CD14-positive monocyte (primary cell): ENCODE measurements around the gene KNG1. TPM values are rescaled to one million over a fixed set of nuclear protein-coding genes. Genes with fewer than 3 reads are reported as not detected.
"Not testable (repeated sequence)": the region's sequence is repeated elsewhere in the genome, so short reads cannot be mapped to it uniquely, and the experiment has no call there.

Experiments used
- DNase-seq, 3 donors: peaks; one replicate each; pipeline ENCODE4 v3.0.0-alpha.2; 2011 to 2022
- H2AFZ ChIP-seq: 2 replicates; pipeline ENCODE4 v1.6.0; 2012; ENCODE audit warnings: mild to moderate bottlenecking, low read depth, low read length, inconsistent platforms; ENCODE audit not compliant: insufficient read depth, poor library complexity, severe bottlenecking
- H3K27ac ChIP-seq, 2 donors: 1 replicate in 1 of 2; 2 replicates in 1 of 2; pipeline ENCODE4 v1.5.1; 2012 to 2013; ENCODE audit warnings: low read length in 2 of 2, control low read depth in 1 of 2, inconsistent platforms in 1 of 2, low read depth in 1 of 2, mild to moderate bottlenecking in 1 of 2
- H3K27me3 ChIP-seq, 2 donors: one replicate each; pipeline versions ENCODE4 v1.6.0 to v1.6.1; 2011 to 2013; ENCODE audit warnings: low read length in 2 of 2; ENCODE audit not compliant: control insufficient read depth in 2 of 2, insufficient read depth in 2 of 2
- H3K36me3 ChIP-seq, 2 donors: replicated peaks in 1 of 2; 1 replicate in 1 of 2; 2 replicates in 1 of 2; pipeline versions ENCODE4 v1.5.1 to v1.6.1; 2012 to 2013; ENCODE audit warnings: low read length in 2 of 2, control low read depth in 1 of 2, inconsistent platforms in 1 of 2, mild to moderate bottlenecking in 1 of 2; ENCODE audit not compliant: insufficient read depth in 2 of 2, control insufficient read depth in 1 of 2
- H3K4me1 ChIP-seq, 2 donors: 1 replicate in 1 of 2; 2 replicates in 1 of 2; pipeline versions ENCODE4 v1.5.1 to v1.6.1; 2012 to 2013; ENCODE audit warnings: low read length in 2 of 2, control low read depth in 1 of 2, inconsistent platforms in 1 of 2, mild to moderate bottlenecking in 1 of 2, moderate library complexity in 1 of 2; ENCODE audit not compliant: insufficient read depth in 2 of 2, control insufficient read depth in 1 of 2
- H3K4me2 ChIP-seq: replicated peaks from 2 replicates; pipeline ENCODE3; 2012; ENCODE audit warnings: low read length, moderate library complexity, mild to moderate bottlenecking; ENCODE audit not compliant: poor library complexity, severe bottlenecking; ENCODE audit errors: extremely low read depth
- H3K4me3 ChIP-seq, 3 experiments: fragments of 200-600 bp in 1 of 3; sonication (generic) in 1 of 3; replicated peaks in 1 of 3; 1 replicate in 2 of 3; 2 replicates in 1 of 3; pipeline ENCODE4 v1.5.1; 2011 to 2013; ENCODE audit warnings: low read length in 3 of 3, mild to moderate bottlenecking in 3 of 3, control low read depth in 2 of 3, low read depth in 2 of 3, inconsistent platforms in 1 of 3, moderate library complexity in 1 of 3
- H3K79me2 ChIP-seq: 2 replicates; pipeline ENCODE4 v1.6.0; 2012; ENCODE audit warnings: mild to moderate bottlenecking, control low read depth, inconsistent platforms, low read length, moderate library complexity; ENCODE audit not compliant: insufficient read depth
- H3K9ac ChIP-seq: 2 replicates; pipeline ENCODE4 v1.6.0; 2017; ENCODE audit warnings: low read length, mild to moderate bottlenecking; ENCODE audit not compliant: insufficient read depth, poor library complexity, severe bottlenecking
- H3K9me3 ChIP-seq, 2 donors: replicated peaks in 1 of 2; 1 replicate in 1 of 2; 2 replicates in 1 of 2; pipeline versions ENCODE4 v1.5.1 to v1.6.1; 2012 to 2013; ENCODE audit warnings: low read length in 2 of 2, control low read depth in 1 of 2; ENCODE audit not compliant: control insufficient read depth in 1 of 2, insufficient read depth in 1 of 2
- H4K20me1 ChIP-seq: 2 replicates; pipeline ENCODE4 v1.6.0; 2012; ENCODE audit warnings: mild to moderate bottlenecking, low read length, control low read depth, moderate library complexity; ENCODE audit not compliant: insufficient read depth
- H3K27ac Mint-ChIP-seq, 7 donors: one replicate each; pipeline ENCODE4 v1.8.0; 2020; ENCODE audit warnings: mild to moderate bottlenecking in 7 of 7, mixed read lengths in 7 of 7, moderate library complexity in 6 of 7, inconsistent platforms in 2 of 7
- H3K27me3 Mint-ChIP-seq, 3 donors: one replicate each; pipeline ENCODE4 v1.8.0; 2021 to 2022; ENCODE audit warnings: low read depth in 3 of 3, mild to moderate bottlenecking in 3 of 3, mixed read lengths in 3 of 3, moderate library complexity in 3 of 3, inconsistent platforms in 1 of 3
- H3K36me3 Mint-ChIP-seq, 2 donors: one replicate each; pipeline ENCODE4 v1.8.0; 2020; ENCODE audit warnings: mixed read lengths in 2 of 2, inconsistent platforms in 1 of 2, mild to moderate bottlenecking in 1 of 2
- H3K4me1 Mint-ChIP-seq: one replicate; pipeline ENCODE4 v1.8.0; 2020; ENCODE audit warnings: mild to moderate bottlenecking, mixed read lengths
- H3K4me3 Mint-ChIP-seq, 2 donors: one replicate each; pipeline ENCODE4 v1.8.0; 2020; ENCODE audit warnings: mild to moderate bottlenecking in 2 of 2, mixed read lengths in 2 of 2, moderate library complexity in 1 of 2
- H3K9me3 Mint-ChIP-seq, 7 donors: one replicate each; pipeline ENCODE4 v1.8.0; 2020 to 2022; ENCODE audit warnings: mixed read lengths in 7 of 7, mild to moderate bottlenecking in 6 of 7, moderate library complexity in 6 of 7, inconsistent platforms in 2 of 7
- CTCF ChIP-seq: fragments of 200-600 bp; IDR thresholded peaks from one replicate; pipeline ENCODE4 v1.8.0; 2022; ENCODE audit warnings: antibody characterized with exemption, mild to moderate bottlenecking
- WGBS: methylation state at CpG from one replicate; pipeline ENCODE4 v1.1.5; 2013; ENCODE audit warnings: missing lambda C conversion rate; ENCODE audit not compliant: insufficient coverage; 5-methylcytosine and 5-hydroxymethylcytosine counted together
- intact Hi-C, 2 donors: fragments of 100-400 bp; cut with micrococcal nuclease; formaldehyde crosslinking; loops; one replicate each; pipeline versions ENCODE4 v1.15.0 to v1.15.1; 2023
- polyA plus RNA-seq, 3 donors: library from polyadenylated mRNA; depleted of rRNA in 1 of 3; unstranded in 2 of 3; stranded (reverse) in 1 of 3; fragments of 300-500 nt in 2 of 3; fragments of >200 nt in 1 of 3; fragmentation: Illumina TruSeq in 2 of 3; gene quantifications; 1 replicate in 2 of 3; 2 replicates in 1 of 3; pipeline ENCODE4 v1.2.3, GENCODE V29; 2012 to 2021

KNG1 gene
- polyA plus RNA-seq, 3 donors = not detected

DNA sequence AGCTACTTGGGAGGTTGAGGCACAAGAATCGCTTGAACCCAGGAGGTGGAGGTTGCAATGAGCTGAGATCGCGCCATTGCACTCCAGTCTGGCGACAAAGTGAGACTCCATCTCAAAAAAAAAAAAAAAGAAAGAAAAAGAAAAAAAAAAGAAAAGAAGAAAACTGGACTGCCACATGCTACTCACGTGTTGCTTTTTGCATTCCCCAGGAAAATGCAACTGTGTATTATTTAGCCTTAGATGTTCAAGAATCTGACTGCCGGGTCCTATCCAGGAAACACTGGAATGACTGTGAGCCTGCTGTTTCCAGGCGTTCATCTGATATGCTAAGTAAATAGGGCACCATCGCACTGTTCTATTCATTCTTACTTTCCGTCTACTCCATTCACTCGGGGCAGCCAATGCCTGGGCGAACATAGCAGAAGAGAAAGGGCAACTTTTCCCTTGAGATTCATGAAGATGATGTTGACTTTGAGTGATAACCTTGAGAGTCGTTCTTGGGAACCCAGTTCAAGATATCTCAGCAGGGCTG, 30.0 kb upstream of the KNG1 start:
- Histone ChIP-seq H3K9me3 (peaks cover 6 to 13% of the 10 kb centered on the region in 2 donors), H4K20me1 (no peaks in the 10 kb centered on the region), H3K4me2 (no peak overlapping the region), H3K9ac (no peak overlapping the region), H3K27ac (no peak overlapping the region), H3K4me3 (no peak overlapping the region), H3K79me2 (no peaks in the 10 kb centered on the region), H3K36me3 (no peaks in the 10 kb centered on the region), H3K27me3 (peaks cover 0 to 2% of the 10 kb centered on the region in 2 donors), H2AFZ (no peak overlapping the region), H3K4me1 (no peaks in the 10 kb centered on the region)
- WGBS = 82% methylated on average over 4 of the region's 12 CpGs
- Mint-ChIP-seq H3K4me3 (no peak overlapping the region), H3K4me1 (no peaks in the 10 kb centered on the region), H3K36me3 (no peaks in the 10 kb centered on the region), H3K27ac (no peak overlapping the region), H3K27me3 (peaks cover 7 to 19% (median 12%) of the 10 kb centered on the region in 3 donors), H3K9me3 (peaks cover 0 to 24% (median 14%) of the 10 kb centered on the region in 7 donors)
- DNase-seq = no peak
- TF ChIP-seq CTCF = no peak
- intact Hi-C loops = no loop called here

GRCh38 chr3:186690304-186690703, 26.9 kb upstream of the KNG1 start:
- H3K4me3 ChIP-seq, H3K79me2 ChIP-seq, H3K4me1 ChIP-seq, intact Hi-C loops, H3K9ac ChIP-seq, H3K4me1 Mint-ChIP-seq, H4K20me1 ChIP-seq, H3K36me3 Mint-ChIP-seq, H3K9me3 ChIP-seq, H3K27ac ChIP-seq, H3K4me3 Mint-ChIP-seq, H3K4me2 ChIP-seq, DNase-seq, H3K27me3 ChIP-seq, H2AFZ ChIP-seq, H3K36me3 ChIP-seq: not testable (repeated sequence)
- Mint-ChIP-seq H3K9me3 (peaks cover 0 to 20% (median 9%) of the 10 kb centered on the region in 7 donors), H3K27ac (peak overlapping the region in 1 of 7 donors; percentile 60), H3K27me3 (peaks cover 0 to 18% (median 11%) of the 10 kb centered on the region in 3 donors)
- WGBS = no CpG with 5 or more reads among the region's 1 CpG
